ENCODE data around the gene SAXO1. TPM values are rescaled to one million over a fixed set of nuclear protein-coding genes. Genes with fewer than 3 reads are reported as not detected.

Gene SAXO1
- total RNA-seq, 1 experiment from 2014 or later: 0.09 TPM

- TF ChIP-seq AFF4 (CRISPR knock-in tag; IDR thresholded peaks at IDR 0.05; ENCODE audit: borderline replicate concordance) (no peak), PRDM15 (CRISPR knock-in tag; IDR thresholded peaks at IDR 0.05) (no peak), ZMAT4 (CRISPR knock-in tag; IDR thresholded peaks at IDR 0.05) (no peak), ESRRA (CRISPR knock-in tag; IDR thresholded peaks at IDR 0.05; ENCODE audit: borderline replicate concordance) (no peak), CTCF (IDR thresholded peaks at IDR 0.05) (no peak), ZNF416 (CRISPR knock-in tag; IDR thresholded peaks at IDR 0.05) (no peak), E2F4 (CRISPR knock-in tag; IDR thresholded peaks at IDR 0.05; ENCODE audit: borderline replicate concordance, low read depth) (no peak), CBFB (CRISPR knock-in tag; IDR thresholded peaks at IDR 0.05; ENCODE audit: low read depth) (no peak)
Observed at GRCh38 chr9:18939943-18940342, 93.1 kb downstream of the SAXO1 start (continued).

- ChIA-PET CTCF (interaction anchor here (1.4 kb wide), 1 partner anchor 77 kb away, joined by 4 read pairs; no protein-coding TSS in a partner anchor), POLR2A (no interaction called here)
- H3K4me3 Mint-ChIP-seq: no peak overlapping the region
- no peaks in the 10 kb centered on the region for H3K36me3 Mint-ChIP-seq
- ATAC-seq (no peak), DNase-seq (ENCODE audit: low spot score) (no peak)
- H3K4me1 Mint-ChIP-seq: no peaks in the 10 kb centered on the region
- TF ChIP-seq FOXP1 (CRISPR knock-in tag; IDR thresholded peaks at IDR 0.05; ENCODE audit: borderline replicate concordance) (no peak), NFE2L1 (CRISPR knock-in tag; IDR thresholded peaks at IDR 0.05) (no peak), KAT7 (CRISPR knock-in tag; IDR thresholded peaks at IDR 0.05; ENCODE audit: borderline replicate concordance) (no peak), NR2C2 (CRISPR knock-in tag; IDR thresholded peaks at IDR 0.05) (no peak), NFATC4 (CRISPR knock-in tag; IDR thresholded peaks at IDR 0.05) (no peak), E2F4 (CRISPR knock-in tag; IDR thresholded peaks at IDR 0.05; ENCODE audit: borderline replicate concordance, low read depth) (no peak), FOXK1 (CRISPR knock-in tag; IDR thresholded peaks at IDR 0.05) (no peak)
- H3K27me3 Mint-ChIP-seq (ENCODE audit: low read depth): no peaks in the 10 kb centered on the region; the same call in 1 of the 2 replicates
- H3K27ac Mint-ChIP-seq: no peak overlapping the region
- no peaks in the 10 kb centered on the region for H3K9me3 Mint-ChIP-seq
Observed at GRCh38 chr9:18936094-18936871, 96.7 kb downstream of the SAXO1 start.
